K562 (cell line): ENCODE data around the gene RECK. TPM values are rescaled to one million over a fixed set of nuclear protein-coding genes. Genes with fewer than 3 reads are reported as not detected.

ENCODE experiments used
- ATAC-seq: fragments of 200-7000 bp; cut with Tn5 transposase; 3 replicates; pipeline ENCODE4 v1.9.1; 2020; ENCODE audit warnings: moderate library complexity
- BruUV-seq: library from RNA; stranded (reverse); fragments of 400-500 nt; replicated peaks from 2 replicates; lab custom pipeline; 2021; lab: Mats Ljungman, UMichigan
- CTCF ChIA-PET: fragments of 300-600 bp; formaldehyde crosslinking; extraction: SDS; loops from one replicate; lab custom pipeline; 2021; ENCODE audit warnings: low intra/inter-chr PET ratio; lab: Yijun Ruan, JAX
- POLR2A ChIA-PET: fragments of 300-600, 350-650 bp; sonication (Branson Sonifier 250); formaldehyde crosslinking; extraction: SDS; loops from one replicate; lab custom pipeline; 2021; ENCODE audit warnings: antibody characterized with exemption, inconsistent platforms; lab: Yijun Ruan, JAX
- DNase-seq, 4 experiments: peaks; one replicate each; pipeline versions ENCODE4 v3.0.0 to v3.0.0-alpha.2; 2011 to 2018; ENCODE audit warnings: low spot score in 3 of 4, mixed read lengths in 3 of 4; ENCODE audit errors: extremely low read depth in 1 of 4
- FAIRE-seq: peaks from 2 replicates; lab custom pipeline; 2011; peaks lifted over from hg19 to GRCh38; lab: Jason Lieb, UNC
- H2AFZ ChIP-seq: 2 replicates; pipeline ENCODE4 v1.6.0; 2011; ENCODE audit warnings: low read depth, low read length, control low read depth, inconsistent platforms
- H3K27ac ChIP-seq: fragments of 200-600 bp; 3 replicates; pipeline ENCODE4 v1.8.0; 2011; ENCODE audit warnings: low read depth, mild to moderate bottlenecking, control low read depth, inconsistent platforms, low read length, moderate library complexity, mixed read lengths; ENCODE audit errors: extremely low read depth
- H3K27me3 ChIP-seq, 2 experiments: fragments of 300-600 bp in 1 of 2; 2 replicates in 1 of 2; 3 replicates in 1 of 2; pipeline versions ENCODE4 v1.6.0 to v1.8.0; 2011; ENCODE audit warnings: inconsistent platforms in 2 of 2, low read length in 2 of 2, mild to moderate bottlenecking in 1 of 2, mixed read lengths in 1 of 2, moderate library complexity in 1 of 2; ENCODE audit not compliant: control insufficient read depth in 2 of 2, insufficient read depth in 2 of 2
- H3K36me3 ChIP-seq: fragments of 300-600 bp; 3 replicates; pipeline ENCODE4 v1.8.0; 2011; ENCODE audit warnings: mild to moderate bottlenecking, low read length, inconsistent platforms; ENCODE audit not compliant: control insufficient read depth, insufficient read depth
- H3K4me1 ChIP-seq, 2 experiments: fragments of 200-600 bp in 1 of 2; replicated peaks in 1 of 2; 2 replicates in 1 of 2; 3 replicates in 1 of 2; pipeline versions ENCODE4 v1.5.1 to v1.8.0; 2011; ENCODE audit warnings: inconsistent platforms in 2 of 2, low read length in 2 of 2, mild to moderate bottlenecking in 1 of 2, mixed read lengths in 1 of 2, moderate library complexity in 1 of 2; ENCODE audit not compliant: control insufficient read depth in 2 of 2, insufficient read depth in 2 of 2
- H3K4me2 ChIP-seq: 2 replicates; pipeline ENCODE4 v1.6.1; 2011; ENCODE audit warnings: low read length, control low read depth, inconsistent platforms, mixed read lengths; ENCODE audit not compliant: insufficient read depth
- H3K4me3 ChIP-seq: fragments of 200-600 bp; sonication (generic), shearing (Covaris generic); 2 replicates; pipeline ENCODE4 v1.5.1; 2016; ENCODE audit warnings: control low read depth, inconsistent platforms
- H3K79me2 ChIP-seq: fragments of 200-600 bp; 3 replicates; pipeline ENCODE4 v1.8.0; 2011; ENCODE audit warnings: low read length, inconsistent platforms; ENCODE audit not compliant: control insufficient read depth, insufficient read depth
- H3K9ac ChIP-seq, 2 experiments: 2 replicates each; pipeline versions ENCODE4 v1.6.0 to v1.6.1; 2011; ENCODE audit warnings: low read depth in 2 of 2, low read length in 2 of 2, control low read depth in 1 of 2, inconsistent platforms in 1 of 2, mild to moderate bottlenecking in 1 of 2, mixed read lengths in 1 of 2; ENCODE audit not compliant: insufficient read depth in 1 of 2
- H3K9me1 ChIP-seq: one replicate; pipeline ENCODE4 v1.6.0; 2011; ENCODE audit warnings: inconsistent platforms, mild to moderate bottlenecking, low read length, moderate library complexity; ENCODE audit not compliant: control insufficient read depth, insufficient read depth
- H3K9me3 ChIP-seq: replicated peaks from 2 replicates; pipeline ENCODE4 v1.5.1; 2011; ENCODE audit warnings: low read depth, low read length, inconsistent platforms; ENCODE audit not compliant: control insufficient read depth, insufficient read depth
- H4K20me1 ChIP-seq: replicated peaks from 2 replicates; pipeline ENCODE4 v1.6.1; 2011; ENCODE audit warnings: low read length, inconsistent platforms, mixed read lengths; ENCODE audit not compliant: control insufficient read depth, insufficient read depth
- BACH1 ChIP-seq: fragments of 200-800 bp; sonication (Bioruptor generic); IDR thresholded peaks from 2 replicates; pipeline ENCODE4 v1.6.1; 2016; ENCODE audit warnings: missing genetic modification characterization, missing compliant biosample characterization
- BRD9 ChIP-seq: fragments of 450-650 bp; IDR thresholded peaks from 2 replicates; pipeline ENCODE4 v1.6.1; 2018; ENCODE audit warnings: low read depth; ENCODE audit not compliant: partially characterized antibody
- ELF4 ChIP-seq: fragments of 450-650 bp; formaldehyde crosslinking; IDR thresholded peaks from 2 replicates; pipeline ENCODE4 v1.4.0; 2022; ENCODE audit warnings: missing genetic modification characterization
- NFIC ChIP-seq: fragments of 450-650 bp; IDR thresholded peaks from 2 replicates; pipeline ENCODE4 v1.6.1; 2017; ENCODE audit warnings: mild to moderate bottlenecking, inconsistent platforms
- PURB ChIP-seq: sonication (generic); formaldehyde crosslinking; IDR thresholded peaks from 2 replicates; pipeline ENCODE4 v1.9.0; 2021; ENCODE audit warnings: low read depth, mild to moderate bottlenecking, missing genetic modification reagents
- SMARCB1 ChIP-seq: IDR thresholded peaks from 2 replicates; pipeline ENCODE4 v1.6.1; 2011; ENCODE audit warnings: improper control_type of control experiment, low read depth; ENCODE audit not compliant: insufficient read length
- SNIP1 ChIP-seq: fragments of 450-650 bp; IDR thresholded peaks from 2 replicates; pipeline ENCODE4 v1.7.1; 2017; ENCODE audit warnings: low read depth, mild to moderate bottlenecking
- ZNF146 ChIP-seq: IDR thresholded peaks from one replicate; pipeline ENCODE4 v1.6.1; 2018; ENCODE audit warnings: missing compliant biosample characterization; ENCODE audit not compliant: unreplicated experiment
- ZNF764 ChIP-seq: fragments of 250-450 bp; sonication (Bioruptor Pico); IDR thresholded peaks from 2 replicates; pipeline ENCODE4 v1.4.0; 2020; ENCODE audit warnings: low read depth, mild to moderate bottlenecking, moderate library complexity
- WGBS: fragments of 100-300 bp; shearing (Covaris generic); methylation state at CpG from one replicate; pipeline ENCODE4 v1.1.6; 2016; ENCODE audit warnings: low coverage, mixed read lengths; ENCODE audit not compliant: insufficient coverage; ENCODE audit errors: missing lambda C conversion rate; 5-methylcytosine and 5-hydroxymethylcytosine counted together
- in situ Hi-C: fragments of 300-500 bp; cut with MboI; formaldehyde crosslinking; loops from 4 replicates; pipeline ENCODE4 v1.15.0; 2018; ENCODE audit warnings: inconsistent platforms, mixed read lengths
- intact Hi-C: fragments of 100-400 bp; cut with micrococcal nuclease; formaldehyde crosslinking; loops from 2 replicates; pipeline ENCODE4 v1.14.2; 2022
- polyA plus RNA-seq, 8 experiments: library from polyadenylated mRNA; depleted of rRNA in 4 of 8; stranded (reverse) in 5 of 8; unstranded in 3 of 8; fragments of >200 nt; fragmentation: Nextera tagmentation in 2 of 8; fragmentation: Illumina TruSeq in 1 of 8; extraction: Ambion mirVana in 2 of 8; extraction: Trizol in 1 of 8; gene quantifications; 2 replicates each; pipeline versions ENCODE4 v1.2.1 to v1.2.3, GENCODE V29; 2011 to 2014; ENCODE audit warnings: inconsistent platforms in 1 of 8, missing spikeins in 1 of 8
- total RNA-seq, 7 experiments: library from RNA; depleted of rRNA in 6 of 7; stranded (reverse); fragments of >200 nt in 6 of 7; fragmentation: Illumina TruSeq in 2 of 7; extraction: Trizol in 2 of 7; gene quantifications; 2 replicates each; pipeline versions ENCODE4 v1.2.1 to v1.2.3, GENCODE V29; 2011 to 2021; ENCODE audit warnings: low replicate concordance in 1 of 7
- TF ChIP-seq, protein P1 (sequence below): fragments of 200-800 bp; sonication (Bioruptor generic); IDR thresholded peaks from 2 replicates; pipeline ENCODE4 v1.6.1; 2017; ENCODE audit warnings: missing genetic modification characterization, missing compliant biosample characterization
- TF ChIP-seq, protein P2 (sequence below), 2 experiments: fragments of 450-650 bp in 1 of 2; IDR thresholded peaks; 2 replicates each; pipeline ENCODE4 v1.6.1; 2011 to 2017; ENCODE audit warnings: low read depth in 2 of 2, antibody characterized with exemption in 1 of 2, borderline replicate concordance in 1 of 2, low read length in 1 of 2, mild to moderate bottlenecking in 1 of 2, mixed read lengths in 1 of 2; ENCODE audit not compliant: control insufficient read depth in 1 of 2

Gene RECK
- total and polyA plus RNA-seq, 9 of the 15 experiments (the other 6 are each of a cell fraction or from before 2014, with no cell fraction given) = 0.04 to 0.36 (median 0.16) TPM

DNA sequence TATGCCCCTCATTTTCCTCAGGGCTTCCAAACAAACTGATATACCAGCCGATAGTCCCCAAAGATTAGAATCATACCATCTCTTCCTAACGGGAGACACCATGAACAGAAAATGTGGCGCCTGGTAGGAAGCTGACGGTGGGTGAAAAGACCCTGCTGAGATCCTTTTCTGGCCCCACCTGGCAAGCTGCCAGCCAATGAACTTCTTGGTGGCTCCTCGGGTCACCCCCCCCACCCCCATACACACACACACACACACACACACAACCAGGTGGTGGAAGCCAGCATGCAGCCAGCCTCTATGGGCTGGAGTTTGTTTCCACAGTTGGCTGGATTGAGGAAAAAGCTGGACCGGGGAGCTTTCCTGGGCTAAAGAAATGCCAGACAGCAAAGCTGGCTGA, 127.7 kb downstream of the RECK start:
- Histone ChIP-seq H3K9me1 (no peaks in the 10 kb centered on the region), H3K4me2 (no peak overlapping the region), H3K27ac (no peak overlapping the region), H3K4me1 (peaks cover 5 to 22% of the 10 kb centered on the region in 2 experiments; a peak in 4 of 5 replicates)
- no peak for FAIRE-seq
- intact Hi-C loops = no loop called here
- DNase-seq = no peak
- no TSS peak for BruUV-seq
- no peak for ATAC-seq
- TF ChIP-seq, protein P1, sequence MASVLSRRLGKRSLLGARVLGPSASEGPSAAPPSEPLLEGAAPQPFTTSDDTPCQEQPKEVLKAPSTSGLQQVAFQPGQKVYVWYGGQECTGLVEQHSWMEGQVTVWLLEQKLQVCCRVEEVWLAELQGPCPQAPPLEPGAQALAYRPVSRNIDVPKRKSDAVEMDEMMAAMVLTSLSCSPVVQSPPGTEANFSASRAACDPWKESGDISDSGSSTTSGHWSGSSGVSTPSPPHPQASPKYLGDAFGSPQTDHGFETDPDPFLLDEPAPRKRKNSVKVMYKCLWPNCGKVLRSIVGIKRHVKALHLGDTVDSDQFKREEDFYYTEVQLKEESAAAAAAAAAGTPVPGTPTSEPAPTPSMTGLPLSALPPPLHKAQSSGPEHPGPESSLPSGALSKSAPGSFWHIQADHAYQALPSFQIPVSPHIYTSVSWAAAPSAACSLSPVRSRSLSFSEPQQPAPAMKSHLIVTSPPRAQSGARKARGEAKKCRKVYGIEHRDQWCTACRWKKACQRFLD (CRISPR knock-in tag) = no peak
- TF ChIP-seq NFIC (peak; percentile 86), SNIP1 (no peak)
- TF ChIP-seq, all 486 proteins: peak for 1
- Histone ChIP-seq H3K36me3 (no peaks in the 10 kb centered on the region), H2AFZ (no peak overlapping the region), H3K9me3 (no peaks in the 10 kb centered on the region), H3K9ac (no peak overlapping the region), H3K27me3 (no peaks in the 10 kb centered on the region), H3K4me3 (no peak overlapping the region), H4K20me1 (no peaks in the 10 kb centered on the region), H3K79me2 (no peaks in the 10 kb centered on the region)
- in situ Hi-C loops = no loop called here
- CTCF ChIA-PET = no interaction called here
- POLR2A ChIA-PET = interaction anchor here (0.6 to 1.3 kb wide), 4 partner anchors 9 to 26 kb away, joined by 3 to 6 read pairs (median 4); partner anchors contain the start of gene CLTA
- WGBS = 52% methylated on average over 4 of the region's 6 CpGs

DNA sequence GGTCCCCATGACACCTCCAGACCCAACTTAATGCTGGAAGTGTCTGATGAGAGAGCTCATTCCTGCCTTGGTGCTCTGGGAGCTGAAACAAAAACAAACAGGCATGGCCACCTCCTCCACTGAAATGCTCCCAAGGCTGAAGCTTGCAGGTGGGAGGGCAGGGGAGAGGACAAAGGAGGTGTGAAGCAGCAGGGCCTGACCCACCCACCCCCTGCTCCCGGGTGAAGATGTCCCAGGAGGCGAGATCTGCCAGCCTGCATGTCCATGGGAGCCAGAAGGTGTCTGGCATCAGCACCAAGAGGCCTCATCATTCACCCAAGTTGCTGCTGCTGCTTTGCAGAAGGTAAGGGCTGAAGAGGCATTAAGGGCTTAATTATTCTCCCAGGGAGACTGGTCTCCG, 128.3 kb downstream of the RECK start:
- ATAC-seq (no peak), DNase-seq (no peak), FAIRE-seq (no peak)
- Histone ChIP-seq H3K36me3 (no peaks in the 10 kb centered on the region), H3K27ac (no peak overlapping the region), H3K9ac (no peak overlapping the region), H3K79me2 (no peaks in the 10 kb centered on the region), H3K27me3 (peaks cover 0 to under 1% of the 10 kb centered on the region in 2 experiments; a peak in 2 of 5 replicates), H3K4me3 (no peak overlapping the region), H3K9me3 (no peaks in the 10 kb centered on the region), H3K4me1 (peaks cover 5 to 22% of the 10 kb centered on the region in 2 experiments; a peak in 4 of 5 replicates), H3K4me2 (no peak overlapping the region), H3K9me1 (no peaks in the 10 kb centered on the region), H2AFZ (no peak overlapping the region), H4K20me1 (no peaks in the 10 kb centered on the region)
- CTCF ChIA-PET = interaction anchor here (2.5 kb wide), 1 partner anchor 62 kb away, joined by 13 read pairs; no protein-coding TSS in a partner anchor
- intact Hi-C loops = loop anchor here (5.0 kb wide), 2 partner anchors 143 to 208 kb away; partner anchors contain the start of gene OR2S2
- in situ Hi-C loops = loop anchor here (5.0 kb wide), 1 partner anchor 63 kb away; no protein-coding TSS in a partner anchor
- BruUV-seq = no TSS peak
- WGBS = 18% methylated on average over 3 of the region's 3 CpGs
- POLR2A ChIA-PET = interaction anchor here (0.6 to 1.3 kb wide), 3 partner anchors 8 to 25 kb away, joined by 4 to 6 read pairs (median 5); partner anchors contain the start of gene CLTA
- TF ChIP-seq SMARCB1 (no peak), ZNF146 (CRISPR knock-in tag) (no peak), PURB (CRISPR knock-in tag) (no peak), BRD9 (no peak), ELF4 (CRISPR knock-in tag) (no peak), ZNF764 (CRISPR knock-in tag) (no peak), BACH1 (tag) (no peak)
- TF ChIP-seq, protein P2, sequence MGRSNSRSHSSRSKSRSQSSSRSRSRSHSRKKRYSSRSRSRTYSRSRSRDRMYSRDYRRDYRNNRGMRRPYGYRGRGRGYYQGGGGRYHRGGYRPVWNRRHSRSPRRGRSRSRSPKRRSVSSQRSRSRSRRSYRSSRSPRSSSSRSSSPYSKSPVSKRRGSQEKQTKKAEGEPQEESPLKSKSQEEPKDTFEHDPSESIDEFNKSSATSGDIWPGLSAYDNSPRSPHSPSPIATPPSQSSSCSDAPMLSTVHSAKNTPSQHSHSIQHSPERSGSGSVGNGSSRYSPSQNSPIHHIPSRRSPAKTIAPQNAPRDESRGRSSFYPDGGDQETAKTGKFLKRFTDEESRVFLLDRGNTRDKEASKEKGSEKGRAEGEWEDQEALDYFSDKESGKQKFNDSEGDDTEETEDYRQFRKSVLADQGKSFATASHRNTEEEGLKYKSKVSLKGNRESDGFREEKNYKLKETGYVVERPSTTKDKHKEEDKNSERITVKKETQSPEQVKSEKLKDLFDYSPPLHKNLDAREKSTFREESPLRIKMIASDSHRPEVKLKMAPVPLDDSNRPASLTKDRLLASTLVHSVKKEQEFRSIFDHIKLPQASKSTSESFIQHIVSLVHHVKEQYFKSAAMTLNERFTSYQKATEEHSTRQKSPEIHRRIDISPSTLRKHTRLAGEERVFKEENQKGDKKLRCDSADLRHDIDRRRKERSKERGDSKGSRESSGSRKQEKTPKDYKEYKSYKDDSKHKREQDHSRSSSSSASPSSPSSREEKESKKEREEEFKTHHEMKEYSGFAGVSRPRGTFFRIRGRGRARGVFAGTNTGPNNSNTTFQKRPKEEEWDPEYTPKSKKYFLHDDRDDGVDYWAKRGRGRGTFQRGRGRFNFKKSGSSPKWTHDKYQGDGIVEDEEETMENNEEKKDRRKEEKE (IDR thresholded peaks at IDR 0.05; ENCODE audit: borderline replicate concordance in 1 of 2, control insufficient read depth in 1 of 2, low read depth in 2 of 2, low read length in 1 of 2) = no peak
